HG03060 (cell line): ENCODE results near the gene CDK6.

Experiments used
- ATAC-seq: cut with Tn5 transposase; IDR thresholded peaks from one replicate; pipeline ENCODE4 v1.9.1; 2021; ENCODE audit warnings: low read depth, moderate number of reproducible peaks; ENCODE audit not compliant: unreplicated experiment

CDK6 gene

DNA sequence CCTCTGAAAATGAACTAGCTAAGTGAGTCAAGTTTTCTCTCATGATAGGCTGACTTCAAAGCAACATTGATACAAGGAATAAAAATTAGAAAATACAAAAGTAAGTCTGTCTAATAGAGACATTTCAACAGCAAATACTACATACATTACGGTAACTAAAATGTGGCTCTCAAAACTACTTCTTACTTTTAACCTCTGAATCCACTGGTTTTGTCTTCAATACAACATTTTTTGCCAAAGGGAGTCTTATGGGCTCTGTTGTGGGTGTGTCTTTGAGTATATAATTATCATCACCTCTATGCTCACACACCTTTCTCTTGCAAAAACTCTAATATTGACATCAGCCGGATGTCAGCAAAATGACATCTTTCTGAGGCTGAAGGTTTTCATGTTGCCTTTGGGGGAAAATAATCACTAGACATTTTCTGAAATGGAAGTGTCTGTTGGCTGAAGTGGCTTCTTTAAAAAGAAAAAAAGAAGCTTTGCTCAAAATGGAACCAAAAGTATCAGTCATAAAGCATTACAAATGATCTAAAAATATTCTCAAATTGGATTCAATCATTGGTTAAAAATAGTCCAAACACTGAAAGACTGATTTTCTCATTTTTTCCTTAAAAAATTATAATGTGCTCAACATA, 204.4 kb downstream of the CDK6 start:
- ATAC-seq, result peak; percentile 17

DNA sequence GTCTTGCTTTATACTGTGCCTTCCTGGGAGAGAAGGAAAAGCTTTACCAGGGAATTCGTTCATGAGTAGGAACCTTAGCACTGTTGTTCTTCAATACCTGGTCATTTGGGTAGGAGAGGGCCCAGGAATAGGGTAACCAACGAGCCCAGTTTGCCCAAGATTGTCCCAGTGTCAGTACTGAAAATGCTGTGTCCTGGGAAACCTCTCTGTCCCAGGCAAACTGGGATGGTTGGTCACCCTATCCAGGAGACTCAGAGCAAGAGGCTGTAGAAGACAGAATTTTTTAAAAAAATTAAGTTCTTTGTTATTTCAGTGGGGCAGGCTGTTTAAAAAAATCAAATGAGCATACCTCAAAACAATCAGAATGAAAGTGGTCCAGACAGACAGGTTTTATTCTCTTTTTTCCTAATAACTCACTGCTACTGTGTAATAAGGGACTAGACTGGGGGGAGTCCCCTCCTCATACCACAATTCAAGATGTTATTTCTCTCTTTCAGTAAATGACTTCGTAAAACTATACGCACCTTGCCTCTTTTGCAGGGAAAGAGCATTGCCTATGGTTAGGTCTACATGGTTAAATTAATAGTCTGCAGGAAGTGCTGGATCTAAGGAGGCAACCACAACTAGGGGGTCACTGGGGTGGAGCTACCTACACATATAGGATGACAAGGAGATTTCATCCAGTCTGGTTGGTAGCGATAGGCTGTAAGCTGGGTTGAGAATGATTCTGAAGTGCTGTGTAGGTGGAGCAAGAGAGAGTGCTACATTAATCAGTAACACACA, 205.1 kb downstream of the CDK6 start:
- peak; percentile 48 for ATAC-seq

DNA sequence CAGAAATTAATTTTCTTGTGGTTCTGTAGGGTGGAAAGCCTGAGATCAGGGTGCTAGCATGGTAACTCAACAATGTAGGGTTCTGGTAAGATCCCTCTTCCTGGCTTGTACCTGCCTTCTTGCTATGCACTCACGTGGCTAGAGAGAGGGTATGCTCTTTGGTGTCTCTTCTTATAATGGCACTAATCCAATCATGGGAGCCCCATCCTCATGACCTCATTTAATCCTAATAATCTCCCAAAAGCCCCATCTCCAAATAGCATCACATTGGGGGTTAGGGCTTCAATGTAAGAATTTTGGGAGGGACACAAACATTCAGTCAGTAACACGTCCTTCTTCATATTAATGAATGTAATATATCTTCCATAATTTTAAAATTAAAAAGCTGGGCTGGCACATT, 206.6 kb downstream of the CDK6 start:
- no peak for ATAC-seq

DNA sequence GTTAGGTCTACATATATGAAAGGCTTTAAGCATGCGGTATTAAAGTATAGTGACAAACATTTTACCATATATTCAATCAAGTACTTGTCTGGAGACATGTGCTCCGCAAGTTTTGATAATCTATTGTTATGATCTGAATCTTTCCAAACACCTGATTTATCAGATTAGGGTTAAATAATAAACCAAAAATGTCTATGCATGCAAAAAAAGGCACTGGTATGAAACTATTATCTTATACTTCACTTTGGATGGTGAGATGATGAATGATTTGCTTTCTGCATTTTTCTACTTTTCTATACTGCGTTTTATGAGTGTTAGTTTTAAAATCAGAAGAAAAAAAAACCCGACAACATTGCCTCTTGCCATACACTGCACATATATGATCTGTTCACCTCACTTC, 208.4 kb downstream of the CDK6 start:
- no peak for ATAC-seq

DNA sequence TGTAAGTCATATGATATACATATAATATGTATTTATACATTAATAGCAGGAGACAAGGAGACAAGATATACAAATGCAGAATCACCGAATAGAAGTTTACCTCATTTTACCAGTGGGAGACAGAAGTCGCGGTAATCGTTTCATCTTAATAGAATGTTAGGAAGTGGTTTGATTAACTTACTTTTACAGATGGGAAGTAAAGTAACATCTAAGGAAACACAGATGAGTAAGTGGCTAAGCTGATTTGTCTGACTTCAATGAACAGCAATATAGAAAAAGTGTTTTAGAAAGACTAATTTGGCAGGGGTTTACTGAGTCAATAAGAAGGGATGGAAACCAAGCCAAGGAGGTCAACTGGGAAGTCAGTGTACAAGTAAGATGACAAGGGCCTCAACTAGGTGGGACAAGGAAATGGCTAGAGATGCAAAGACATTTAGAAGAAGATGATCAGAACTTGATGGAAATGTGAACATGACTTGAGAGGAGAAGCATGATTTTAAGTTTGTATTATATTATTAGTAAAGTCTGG, 210.0 kb downstream of the CDK6 start:
- ATAC-seq, result no peak

DNA sequence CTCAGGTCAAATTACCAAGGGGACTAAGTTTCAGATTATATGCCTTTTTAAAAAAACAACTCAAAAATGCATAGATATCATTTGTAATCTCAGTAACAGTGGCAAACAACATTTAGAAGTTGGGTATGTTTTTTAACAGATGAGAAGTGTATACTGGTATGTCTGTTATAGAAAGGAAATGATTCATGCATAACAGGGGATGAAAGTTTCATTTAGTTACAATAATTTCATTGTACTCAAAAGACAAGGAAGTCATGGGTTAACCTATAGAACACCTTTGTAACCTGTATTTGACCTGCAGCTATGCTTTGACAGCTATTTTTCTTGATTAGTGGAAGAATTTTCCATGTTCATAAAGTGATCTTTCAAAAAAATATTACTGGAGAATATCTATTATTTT, 210.8 kb downstream of the CDK6 start:
- ATAC-seq, result no peak

DNA sequence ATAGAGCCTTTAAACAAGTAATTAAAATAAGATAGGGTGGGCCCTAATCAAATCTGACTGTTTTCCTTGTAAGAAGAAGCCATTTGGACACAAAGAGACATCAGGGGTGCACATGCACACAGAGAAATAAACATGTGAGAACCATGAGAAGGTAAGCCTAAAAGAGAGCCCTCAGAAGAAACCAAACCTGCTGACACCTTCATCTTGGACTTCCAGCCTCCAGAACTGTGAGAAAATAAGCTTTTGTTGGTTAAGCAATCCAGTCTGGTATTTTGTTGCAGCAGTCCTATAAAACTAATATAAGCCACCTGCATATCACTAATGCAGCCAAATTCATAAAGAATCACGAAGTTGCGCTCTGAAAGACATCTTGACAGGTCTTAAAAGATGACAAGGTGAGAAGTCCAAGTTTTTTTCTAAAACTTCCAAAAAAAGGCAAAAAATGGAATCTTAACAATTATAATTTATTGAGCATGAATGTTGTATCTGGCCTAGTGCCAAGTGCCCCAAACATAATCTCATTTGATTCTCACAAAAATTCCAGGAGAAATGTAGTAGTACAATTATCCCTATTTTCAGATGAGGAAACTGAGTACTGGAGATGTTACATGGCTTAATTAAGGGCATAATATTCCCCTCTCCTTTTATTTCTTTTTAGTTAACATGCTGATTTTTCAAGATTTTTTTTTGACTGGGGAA, 211.9 kb downstream of the CDK6 start:
- ATAC-seq, result no peak

DNA sequence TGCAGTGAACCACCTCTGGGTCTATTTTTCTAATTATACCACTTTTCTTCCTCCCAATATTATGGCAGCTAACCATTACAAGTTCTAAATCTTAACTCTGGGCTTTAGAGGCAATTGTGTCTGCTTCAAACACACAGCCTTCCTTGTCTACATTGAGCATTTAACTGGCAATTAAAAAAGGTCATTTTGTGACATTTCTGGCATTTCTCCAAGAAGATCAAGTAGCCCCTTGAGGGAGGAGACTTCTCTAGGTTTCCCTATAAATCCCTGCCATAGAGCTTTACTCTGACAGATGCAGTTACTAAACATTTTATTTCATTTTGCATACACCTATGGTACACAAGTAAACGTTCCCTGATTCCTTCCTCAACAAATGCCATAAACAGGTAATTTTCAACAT, 212.8 kb downstream of the CDK6 start:
- ATAC-seq, result no peak

DNA sequence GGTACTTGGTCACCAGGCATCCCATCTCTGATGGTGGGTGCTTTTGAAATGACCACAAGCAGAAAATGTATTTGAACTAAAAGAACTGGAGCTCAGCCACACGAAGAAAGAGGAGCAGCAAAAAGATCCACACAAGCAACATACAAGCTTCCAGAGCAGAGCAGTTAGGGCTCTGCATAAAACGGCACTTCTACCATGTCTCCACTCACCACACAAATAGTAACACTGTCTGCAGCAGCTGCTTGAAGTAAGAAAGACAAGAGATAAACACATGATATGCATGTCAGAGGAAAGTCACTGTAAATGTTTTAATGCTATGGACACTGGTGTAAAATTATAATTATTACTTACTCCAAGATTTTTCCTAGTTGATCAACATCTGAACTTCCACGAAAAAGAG, 213.7 kb downstream of the CDK6 start:
- ATAC-seq, result no peak

DNA sequence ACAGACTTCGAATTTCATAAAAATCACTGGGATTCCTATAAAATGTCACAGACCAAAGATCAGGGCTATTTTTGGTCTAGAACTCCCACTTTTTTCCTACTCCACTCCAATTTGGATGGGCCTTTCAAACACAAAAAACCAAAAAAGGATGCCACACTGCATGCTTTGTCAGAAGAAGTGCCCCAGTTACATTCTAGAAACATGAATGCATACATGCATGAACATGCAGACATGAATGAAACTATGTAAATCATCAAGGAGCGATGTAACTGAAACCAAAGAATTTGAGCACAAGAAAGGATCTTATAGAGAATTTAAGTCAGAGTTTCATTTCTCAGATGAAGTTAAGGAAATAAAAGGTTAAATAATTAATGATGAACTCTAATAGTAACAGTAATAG, 214.3 kb downstream of the CDK6 start:
- ATAC-seq, result no peak

DNA sequence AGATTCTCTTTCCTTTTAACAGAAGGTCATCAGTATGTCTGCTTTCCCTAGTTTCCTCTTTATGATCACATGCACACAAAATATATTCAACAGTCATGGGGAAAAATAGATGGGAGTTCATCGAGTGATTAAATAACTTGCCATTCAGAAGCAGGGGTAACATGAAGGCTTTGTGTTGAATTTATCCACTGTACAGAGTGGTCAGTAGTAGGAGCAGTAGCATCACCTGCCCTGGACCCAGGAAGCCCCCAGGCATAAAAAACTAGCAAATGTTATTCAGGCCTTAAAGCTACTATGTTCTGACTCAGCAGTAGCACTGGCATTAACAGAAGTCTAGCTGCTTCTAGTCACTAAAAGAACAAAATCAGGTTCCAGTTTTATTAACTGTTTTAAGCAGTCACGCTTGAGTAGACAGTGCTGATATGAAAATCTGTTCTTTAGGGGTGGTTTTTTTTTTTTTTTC, 214.8 kb downstream of the CDK6 start:
- ATAC-seq, result no peak

DNA sequence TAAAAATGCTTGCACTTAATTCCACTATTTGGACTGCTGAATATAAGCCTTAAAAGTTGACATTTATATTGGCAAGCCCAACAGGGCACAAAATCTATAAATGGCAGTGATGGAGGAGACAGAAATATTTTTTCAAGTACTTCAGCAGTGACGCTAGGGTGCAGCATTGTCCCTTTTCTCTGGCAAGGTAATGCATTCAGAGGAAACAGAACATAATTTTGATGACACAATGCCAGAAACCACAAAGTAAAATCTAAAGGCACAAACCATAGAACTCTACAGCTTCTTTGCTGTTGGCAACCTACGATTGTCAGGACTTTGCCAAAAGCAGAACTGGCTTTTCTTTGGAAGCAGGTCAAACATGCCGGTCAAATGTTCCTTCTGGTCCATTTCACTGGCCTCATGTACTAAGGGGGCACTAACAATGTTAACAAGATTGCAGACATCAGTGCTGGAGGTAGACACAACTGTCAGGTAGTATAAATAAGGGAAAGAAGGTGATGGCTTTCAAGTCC, 215.3 kb downstream of the CDK6 start:
- peak; percentile 56 for ATAC-seq

DNA sequence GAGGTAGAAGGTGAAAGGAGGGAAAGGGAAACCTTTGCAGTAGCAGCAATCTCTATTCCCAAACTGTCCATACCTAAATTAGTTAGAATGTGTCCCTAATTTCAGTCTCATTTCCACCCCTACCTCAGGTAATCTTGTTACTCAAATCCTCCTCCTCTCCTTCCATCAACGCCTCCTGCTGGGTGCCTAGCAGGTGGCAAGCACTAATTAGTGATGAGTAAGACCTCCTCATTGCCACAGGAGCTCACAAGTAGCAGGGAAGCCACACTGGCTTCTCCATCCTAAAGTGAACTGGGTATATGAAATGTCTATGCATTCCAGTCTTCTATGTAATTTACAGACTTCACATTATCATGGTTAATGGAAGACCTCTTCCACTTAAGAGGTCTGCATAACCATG, 220.5 kb downstream of the CDK6 start:
- ATAC-seq, result no peak

DNA sequence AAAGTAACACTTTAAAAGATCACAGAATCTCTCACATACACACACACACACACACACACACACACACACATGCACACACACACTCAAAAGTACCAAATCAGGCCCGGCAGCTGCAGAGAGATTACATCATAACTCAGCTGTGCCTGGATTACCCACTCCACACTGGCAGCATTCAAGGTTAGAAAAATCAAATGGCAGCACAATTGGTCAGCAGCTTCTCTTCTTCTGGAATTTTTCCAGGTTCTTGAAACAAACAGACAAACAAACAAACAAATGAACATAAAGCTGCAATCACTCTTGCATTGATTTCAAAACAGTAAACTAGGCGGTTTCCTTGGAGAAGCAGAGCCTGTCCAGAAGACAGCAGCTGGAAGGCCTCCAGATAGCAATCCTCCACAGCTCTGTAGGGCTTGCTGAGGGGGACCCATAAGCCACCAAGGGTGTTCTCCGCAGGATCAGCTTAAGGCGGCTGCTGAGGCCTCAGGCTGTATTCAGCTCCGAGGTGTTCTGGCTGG, 221.7 kb downstream of the CDK6 start:
- ATAC-seq, result no peak

DNA sequence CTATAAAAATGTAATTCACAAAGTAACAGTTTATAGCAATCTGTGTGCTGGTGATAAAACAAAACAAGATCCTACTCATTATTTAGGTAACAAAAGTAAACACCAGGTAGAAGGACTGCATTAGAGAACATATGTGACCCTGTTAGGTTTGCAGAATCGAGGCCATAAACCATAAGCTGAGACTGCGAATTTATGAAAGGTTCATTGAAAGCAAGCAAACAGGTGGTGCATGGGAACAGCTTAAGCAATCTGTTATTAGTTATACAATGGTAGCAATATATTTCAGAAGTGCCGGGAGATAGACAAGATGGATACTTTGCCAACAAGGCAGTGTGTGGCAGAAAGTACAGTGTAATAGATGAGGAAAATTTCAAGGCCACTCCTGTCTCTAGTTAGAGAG, 222.7 kb downstream of the CDK6 start:
- ATAC-seq, result no peak

DNA sequence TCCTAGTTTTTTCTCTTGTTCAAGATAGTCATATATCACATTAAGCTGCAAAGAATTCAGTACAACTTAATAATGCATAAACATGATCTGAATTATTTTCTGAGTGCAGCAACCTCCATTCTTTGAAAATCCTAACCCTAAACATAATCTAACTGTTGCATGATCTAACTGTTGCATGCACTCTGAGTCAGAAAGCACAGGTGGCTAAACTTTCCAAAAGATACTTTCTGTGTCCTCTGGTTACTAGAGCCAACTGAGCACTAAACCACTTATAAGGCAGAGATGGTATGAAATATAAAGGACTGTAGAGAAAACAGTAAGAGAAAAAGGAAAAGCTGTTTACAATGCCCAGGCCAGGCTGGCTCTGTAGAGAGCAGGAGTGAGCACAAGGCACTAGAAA, 223.2 kb downstream of the CDK6 start:
- ATAC-seq, result no peak

DNA sequence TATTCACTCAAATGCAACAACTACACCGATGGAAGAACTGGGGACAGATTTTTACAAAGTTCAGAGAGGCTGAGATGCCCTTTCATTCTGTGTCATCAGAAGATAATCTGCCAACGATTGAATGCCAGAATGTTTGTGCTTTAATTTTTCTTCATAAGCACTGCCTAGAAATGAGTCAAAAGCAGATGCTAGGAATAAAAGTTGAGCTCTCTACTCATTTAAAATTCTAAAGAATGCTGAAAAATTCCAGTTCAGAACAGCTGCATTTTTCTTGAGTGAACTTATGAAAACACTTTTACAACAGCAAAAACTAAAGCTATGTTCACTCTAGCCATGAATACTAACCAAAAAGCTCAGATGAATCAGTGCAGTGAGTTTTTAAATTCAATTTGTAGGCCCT, 223.9 kb downstream of the CDK6 start:
- no peak for ATAC-seq

DNA sequence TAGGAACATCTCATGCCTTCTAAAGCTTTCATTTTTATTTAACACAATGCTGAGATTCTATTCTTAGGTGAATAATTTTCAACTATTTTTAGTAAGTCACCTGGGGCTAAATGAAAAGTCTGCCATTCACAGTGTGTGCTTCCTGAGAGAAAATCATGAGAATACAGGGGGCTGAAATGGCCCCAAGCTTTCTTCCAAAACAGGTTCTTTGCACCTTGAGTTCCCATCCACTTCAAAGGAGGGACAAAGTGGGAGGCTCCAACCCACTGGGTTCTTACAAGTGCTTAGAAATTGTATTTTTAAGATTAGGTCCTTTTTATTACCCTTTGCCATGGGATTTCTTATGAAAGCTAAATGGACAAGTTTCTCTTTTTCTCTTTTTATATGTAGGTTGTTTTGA, 224.6 kb downstream of the CDK6 start:
- no peak for ATAC-seq

DNA sequence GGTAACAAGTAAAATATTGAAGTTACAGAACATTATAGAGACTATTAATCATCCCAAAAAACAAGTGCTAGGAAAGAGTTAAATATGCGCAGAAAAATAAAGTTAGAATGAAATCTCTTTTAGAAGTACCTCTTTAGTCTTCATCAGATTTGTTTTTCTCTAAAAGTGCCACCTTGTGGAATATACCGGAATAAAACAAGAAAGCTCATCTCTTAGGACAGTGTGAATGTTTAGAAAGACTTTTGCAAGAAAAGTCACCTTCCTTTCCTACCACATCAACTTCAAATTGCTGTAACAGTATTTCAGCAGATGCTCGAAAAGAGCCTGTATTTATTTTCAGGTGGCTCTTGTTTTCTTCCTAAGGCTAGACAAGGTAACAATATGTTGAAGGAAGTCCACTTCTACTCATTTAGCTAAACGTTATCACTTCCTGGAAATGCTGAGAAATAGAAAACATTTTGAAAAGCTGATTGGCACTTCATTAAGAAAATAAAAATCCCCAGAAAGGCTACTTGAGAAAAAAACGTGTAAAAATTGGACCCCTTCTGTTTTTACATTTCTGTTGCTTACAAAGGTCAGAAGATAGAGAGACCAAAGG, 226.4 kb downstream of the CDK6 start:
- no peak for ATAC-seq
